Esophagus squamous epithelium (tissue), 4 donors: ENCODE data around the gene OSCP1.

Source experiments
- CTCF ChIP-seq, 6 experiments: fragments of 450-650 bp in 4 of 6; fragments of 200-600 bp in 2 of 6; sonication (generic) in 2 of 6; IDR thresholded peaks; one replicate each; pipeline ENCODE4 v1.5.1; 2016 to 2019; ENCODE audit warnings: antibody characterized with exemption in 6 of 6, mild to moderate bottlenecking in 4 of 6, moderate library complexity in 4 of 6
- POLR2A ChIP-seq, 4 donors: fragments of 450-650 bp; IDR thresholded peaks; one replicate each; pipeline ENCODE4 v1.6.1; 2017; ENCODE audit warnings: antibody characterized with exemption in 4 of 4, mild to moderate bottlenecking in 4 of 4, moderate library complexity in 3 of 4

GRCh38 chr1:36471830-36472641, 21.8 kb upstream of the OSCP1 start:
- TF ChIP-seq CTCF (IDR thresholded peaks at IDR 0.05) (no peak), POLR2A (IDR thresholded peaks at IDR 0.05) (no peak)
